ENCODE results near the gene AGTPBP1.

Gene AGTPBP1

GRCh38 chr9:85630676-85631075 is 111.1 kb downstream of the AGTPBP1 start:
- no peak for DNase-seq
- no peak overlapping the region for H2AFZ ChIP-seq (ENCODE audit: low read length)
- TF ChIP-seq EZH2phosphoT487 (IDR thresholded peaks at IDR 0.05; ENCODE audit: low read length) (no peak), CTCF (IDR thresholded peaks at IDR 0.05; ENCODE audit: low read length) (no peak), EZH2 (optimal IDR thresholded peaks at IDR 0.05; ENCODE audit: low read depth, low read length) (no peak)

GRCh38 chr9:85617141-85617670 is 124.5 kb downstream of the AGTPBP1 start:
- H3K79me2 ChIP-seq (ENCODE audit: low read length) = no peaks in the 10 kb centered on the region
- H3K36me3 ChIP-seq (replicated peaks; ENCODE audit: insufficient read depth, low read length) = no peaks in the 10 kb centered on the region; the same call in 1 of the 2 replicates

More at GRCh38 chr9:85630676-85631075, 111.1 kb downstream of the AGTPBP1 start:
- Histone ChIP-seq H3K36me3 (replicated peaks; ENCODE audit: insufficient read depth, low read length) (no peaks in the 10 kb centered on the region), H3K27ac (ENCODE audit: low read length) (no peak overlapping the region), H3K9me3 (replicated peaks; ENCODE audit: insufficient read depth, low read length) (no peaks in the 10 kb centered on the region), H4K20me1 (ENCODE audit: insufficient read depth, low read length) (no peaks in the 10 kb centered on the region), H3K27me3 (replicated peaks; ENCODE audit: insufficient read depth, low read length) (no peaks in the 10 kb centered on the region), H3K79me2 (ENCODE audit: low read length) (no peaks in the 10 kb centered on the region), H3K4me2 (ENCODE audit: low read depth, low read length) (no peak overlapping the region), H3F3A (ENCODE audit: insufficient read depth, low read length) (no peaks in the 10 kb centered on the region), H3K4me1 (ENCODE audit: low read length) (no peaks in the 10 kb centered on the region), H3K4me3 (ENCODE audit: low read length) (no peak overlapping the region), H3K9me2 (replicated peaks; ENCODE audit: insufficient read depth, low read length) (no peaks in the 10 kb centered on the region), H3K9ac (ENCODE audit: low read length) (no peak overlapping the region)

GRCh38 chr9:85615792-85616191 is 126.0 kb downstream of the AGTPBP1 start:
- H3K27me3 ChIP-seq (replicated peaks; ENCODE audit: insufficient read depth, low read length) = no peaks in the 10 kb centered on the region
- H3F3A ChIP-seq (ENCODE audit: insufficient read depth, low read length) = peaks cover 2% of the 10 kb centered on the region; the same call in 1 of the 2 replicates
- H3K4me1 ChIP-seq (ENCODE audit: low read length) = no peaks in the 10 kb centered on the region
- no peaks in the 10 kb centered on the region for H3K79me2 ChIP-seq (ENCODE audit: low read length)
- H3K9ac ChIP-seq (ENCODE audit: low read length) = no peak overlapping the region
- H3K27ac ChIP-seq (ENCODE audit: low read length) = no peak overlapping the region
- H3K9me3 ChIP-seq (replicated peaks; ENCODE audit: insufficient read depth, low read length) = no peaks in the 10 kb centered on the region
- no peak for TF ChIP-seq EZH2 (optimal IDR thresholded peaks at IDR 0.05; ENCODE audit: low read depth, low read length)
- TF ChIP-seq CTCF (IDR thresholded peaks at IDR 0.05; ENCODE audit: low read length) = no peak
- TF ChIP-seq EZH2phosphoT487 (IDR thresholded peaks at IDR 0.05; ENCODE audit: low read length) = no peak
- no peaks in the 10 kb centered on the region; the same call in 1 of the 2 replicates for H3K36me3 ChIP-seq (replicated peaks; ENCODE audit: insufficient read depth, low read length)
- H3K9me2 ChIP-seq (replicated peaks; ENCODE audit: insufficient read depth, low read length) = no peaks in the 10 kb centered on the region
- no peaks in the 10 kb centered on the region for H4K20me1 ChIP-seq (ENCODE audit: insufficient read depth, low read length)
- DNase-seq = no peak
- no peak overlapping the region for H3K4me2 ChIP-seq (ENCODE audit: low read depth, low read length)
- H3K4me3 ChIP-seq (ENCODE audit: low read length) = no peak overlapping the region
- H2AFZ ChIP-seq (ENCODE audit: low read length) = no peak overlapping the region

More at GRCh38 chr9:85617141-85617670, 124.5 kb downstream of the AGTPBP1 start:
- Histone ChIP-seq H3F3A (ENCODE audit: insufficient read depth, low read length) (no peaks in the 10 kb centered on the region), H3K9me3 (replicated peaks; ENCODE audit: insufficient read depth, low read length) (no peaks in the 10 kb centered on the region), H3K4me1 (ENCODE audit: low read length) (no peaks in the 10 kb centered on the region), H2AFZ (ENCODE audit: low read length) (no peak overlapping the region), H3K27me3 (replicated peaks; ENCODE audit: insufficient read depth, low read length) (no peaks in the 10 kb centered on the region), H3K27ac (ENCODE audit: low read length) (no peak overlapping the region), H4K20me1 (ENCODE audit: insufficient read depth, low read length) (no peaks in the 10 kb centered on the region), H3K9ac (ENCODE audit: low read length) (no peak overlapping the region), H3K4me2 (ENCODE audit: low read depth, low read length) (no peak overlapping the region), H3K9me2 (replicated peaks; ENCODE audit: insufficient read depth, low read length) (no peaks in the 10 kb centered on the region), H3K4me3 (ENCODE audit: low read length) (no peak overlapping the region)
- TF ChIP-seq EZH2 (optimal IDR thresholded peaks at IDR 0.05; ENCODE audit: low read depth, low read length) (no peak), CTCF (IDR thresholded peaks at IDR 0.05; ENCODE audit: low read length) (no peak), EZH2phosphoT487 (IDR thresholded peaks at IDR 0.05; ENCODE audit: low read length) (no peak)
- DNase-seq = no peak

Measured in MM.1S (cell line).